HG03558 (cell line): ENCODE data around the gene ZNF701.

Experiments used
- ATAC-seq: cut with Tn5 transposase; IDR thresholded peaks from one replicate; pipeline ENCODE4 v1.9.1; 2021; ENCODE audit warnings: moderate number of reproducible peaks; ENCODE audit not compliant: unreplicated experiment; ENCODE audit errors: extremely low read depth

ZNF701 gene

GRCh38 chr19:52635786-52636570 is 65.9 kb downstream of the ZNF701 start:
- ATAC-seq = no peak
